ENCODE measurements around the gene CCDC141.

Gene CCDC141

GRCh38 chr2:178914259-178914849, 135.6 kb downstream of the CCDC141 start:
- H4K20me1 ChIP-seq (ENCODE audit: control insufficient read depth, insufficient read depth, low read depth, low read length): no peaks in the 10 kb centered on the region
- TF ChIP-seq EZH2phosphoT487 (IDR thresholded peaks at IDR 0.05; ENCODE audit: borderline replicate concordance, low read length): no peak
- TF ChIP-seq, protein P1, sequence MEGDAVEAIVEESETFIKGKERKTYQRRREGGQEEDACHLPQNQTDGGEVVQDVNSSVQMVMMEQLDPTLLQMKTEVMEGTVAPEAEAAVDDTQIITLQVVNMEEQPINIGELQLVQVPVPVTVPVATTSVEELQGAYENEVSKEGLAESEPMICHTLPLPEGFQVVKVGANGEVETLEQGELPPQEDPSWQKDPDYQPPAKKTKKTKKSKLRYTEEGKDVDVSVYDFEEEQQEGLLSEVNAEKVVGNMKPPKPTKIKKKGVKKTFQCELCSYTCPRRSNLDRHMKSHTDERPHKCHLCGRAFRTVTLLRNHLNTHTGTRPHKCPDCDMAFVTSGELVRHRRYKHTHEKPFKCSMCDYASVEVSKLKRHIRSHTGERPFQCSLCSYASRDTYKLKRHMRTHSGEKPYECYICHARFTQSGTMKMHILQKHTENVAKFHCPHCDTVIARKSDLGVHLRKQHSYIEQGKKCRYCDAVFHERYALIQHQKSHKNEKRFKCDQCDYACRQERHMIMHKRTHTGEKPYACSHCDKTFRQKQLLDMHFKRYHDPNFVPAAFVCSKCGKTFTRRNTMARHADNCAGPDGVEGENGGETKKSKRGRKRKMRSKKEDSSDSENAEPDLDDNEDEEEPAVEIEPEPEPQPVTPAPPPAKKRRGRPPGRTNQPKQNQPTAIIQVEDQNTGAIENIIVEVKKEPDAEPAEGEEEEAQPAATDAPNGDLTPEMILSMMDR (IDR thresholded peaks at IDR 0.05; ENCODE audit: low read depth, low read length, poor library complexity, severe bottlenecking): peak; percentile 90
- no peaks in the 10 kb centered on the region for H3K79me2 ChIP-seq (ENCODE audit: control insufficient read depth, low read length)
- no peaks in the 10 kb centered on the region for H3F3A ChIP-seq (ENCODE audit: control insufficient read depth, insufficient read depth)
- H3K27ac ChIP-seq (ENCODE audit: low read depth, low read length): no peak overlapping the region
- H3K4me3 ChIP-seq (ENCODE audit: low read length): no peak overlapping the region
- no peaks in the 10 kb centered on the region for H3K27me3 ChIP-seq (ENCODE audit: control insufficient read depth, low read length)
- H3K9me3 ChIP-seq (ENCODE audit: control insufficient read depth, insufficient read depth, low read length): no peaks in the 10 kb centered on the region
- H3K36me3 ChIP-seq (ENCODE audit: control insufficient read depth, low read length): no peaks in the 10 kb centered on the region
- no peak overlapping the region for H3K4me2 ChIP-seq (ENCODE audit: low read length)
- peaks cover 11% of the 10 kb centered on the region for H3K4me1 ChIP-seq (ENCODE audit: control insufficient read depth, low read length)
- no peaks in the 10 kb centered on the region for H3K9me2 ChIP-seq (replicated peaks; ENCODE audit: control insufficient read depth, low read length)

DNA sequence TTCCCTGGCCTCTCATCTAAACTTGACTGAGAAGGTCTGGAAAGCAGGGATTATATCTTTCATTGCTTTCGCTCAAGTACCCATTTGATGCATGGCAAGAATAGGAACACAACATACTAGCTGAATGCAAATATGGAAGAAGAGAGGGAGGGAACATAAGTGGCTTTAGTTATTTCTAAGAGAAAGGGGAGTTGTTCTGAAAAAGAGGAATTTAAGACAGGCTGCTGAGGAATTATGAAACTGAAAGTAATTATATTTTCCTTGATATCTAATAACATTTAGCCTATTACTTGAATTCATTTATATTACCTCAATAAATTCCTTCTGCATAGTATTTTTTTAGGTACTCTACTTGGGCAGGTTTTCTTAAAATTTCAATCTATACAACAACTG, 136.9 kb downstream of the CCDC141 start:
- Histone ChIP-seq H3K27ac (ENCODE audit: low read depth, low read length) (no peak overlapping the region), H3K4me1 (ENCODE audit: control insufficient read depth, low read length) (peaks cover 11% of the 10 kb centered on the region)

DNA sequence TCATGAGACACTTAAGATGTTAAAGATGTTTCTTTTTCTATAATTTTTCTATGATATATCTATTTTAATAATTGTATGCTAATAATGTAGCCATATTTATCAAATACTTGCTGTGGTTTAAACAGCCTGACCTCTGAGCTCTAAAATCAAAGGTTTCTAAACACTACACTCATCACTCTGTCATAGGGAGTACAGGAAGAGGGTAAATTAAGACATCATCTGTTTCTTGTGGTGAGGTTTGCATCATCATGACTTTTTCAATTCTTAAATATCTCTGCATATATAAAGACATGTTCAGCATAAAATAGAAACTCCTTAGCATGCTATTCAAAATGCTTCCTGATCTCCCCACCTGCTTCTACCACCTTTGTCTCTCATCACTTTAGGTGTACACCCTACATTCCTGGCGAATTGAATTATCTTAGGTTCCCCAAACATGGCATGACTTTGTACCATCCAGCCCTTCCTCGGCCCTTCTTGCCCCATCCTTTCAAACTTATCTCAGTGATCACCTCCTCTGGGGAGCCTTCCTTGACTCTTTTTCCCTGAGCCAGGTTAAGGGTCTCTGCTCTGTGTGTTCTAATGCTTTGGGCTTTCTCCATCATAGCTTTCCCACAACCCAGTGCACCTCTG, 137.4 kb downstream of the CCDC141 start:
- no peaks in the 10 kb centered on the region for H3K27me3 ChIP-seq (ENCODE audit: control insufficient read depth, low read length)
- no peak overlapping the region for H3K27ac ChIP-seq (ENCODE audit: low read depth, low read length)
- peak overlapping the region; percentile 27 for H3K4me2 ChIP-seq (ENCODE audit: low read length)
- H3K36me3 ChIP-seq (ENCODE audit: control insufficient read depth, low read length): no peaks in the 10 kb centered on the region
- H3K4me3 ChIP-seq (ENCODE audit: low read length): no peak overlapping the region
- no peaks in the 10 kb centered on the region for H3K9me3 ChIP-seq (ENCODE audit: control insufficient read depth, insufficient read depth, low read length)
- no peaks in the 10 kb centered on the region for H3K9me2 ChIP-seq (replicated peaks; ENCODE audit: control insufficient read depth, low read length)
- no peaks in the 10 kb centered on the region for H3K79me2 ChIP-seq (ENCODE audit: control insufficient read depth, low read length)
- peaks cover 11% of the 10 kb centered on the region for H3K4me1 ChIP-seq (ENCODE audit: control insufficient read depth, low read length)
- no peaks in the 10 kb centered on the region for H3F3A ChIP-seq (ENCODE audit: control insufficient read depth, insufficient read depth)
- no peak for TF ChIP-seq EZH2phosphoT487 (IDR thresholded peaks at IDR 0.05; ENCODE audit: borderline replicate concordance, low read length)
- TF ChIP-seq, protein P1 (IDR thresholded peaks at IDR 0.05; ENCODE audit: low read depth, low read length, poor library complexity, severe bottlenecking): no peak
- H4K20me1 ChIP-seq (ENCODE audit: control insufficient read depth, insufficient read depth, low read depth, low read length): no peaks in the 10 kb centered on the region

More for the DNA sequence above, 136.9 kb downstream of the CCDC141 start:
- H3K9me2 ChIP-seq (replicated peaks; ENCODE audit: control insufficient read depth, low read length): no peaks in the 10 kb centered on the region
- no peaks in the 10 kb centered on the region for H3K9me3 ChIP-seq (ENCODE audit: control insufficient read depth, insufficient read depth, low read length)
- H3K79me2 ChIP-seq (ENCODE audit: control insufficient read depth, low read length): no peaks in the 10 kb centered on the region
- TF ChIP-seq, protein P1 (IDR thresholded peaks at IDR 0.05; ENCODE audit: low read depth, low read length, poor library complexity, severe bottlenecking): no peak
- TF ChIP-seq EZH2phosphoT487 (IDR thresholded peaks at IDR 0.05; ENCODE audit: borderline replicate concordance, low read length): no peak
- H3K36me3 ChIP-seq (ENCODE audit: control insufficient read depth, low read length): no peaks in the 10 kb centered on the region
- H3K27me3 ChIP-seq (ENCODE audit: control insufficient read depth, low read length): no peaks in the 10 kb centered on the region
- H4K20me1 ChIP-seq (ENCODE audit: control insufficient read depth, insufficient read depth, low read depth, low read length): no peaks in the 10 kb centered on the region
- peak overlapping the region; percentile 27 for H3K4me2 ChIP-seq (ENCODE audit: low read length)
- H3K4me3 ChIP-seq (ENCODE audit: low read length): no peak overlapping the region
- no peaks in the 10 kb centered on the region for H3F3A ChIP-seq (ENCODE audit: control insufficient read depth, insufficient read depth)
